Adrenal gland (tissue), 5 donors: ENCODE measurements around the gene DNAJB1.

Experiments used
- POLR2A ChIP-seq, 2 donors: fragments of 450-650 bp; IDR thresholded peaks; one replicate each; pipeline ENCODE4 v1.6.1; 2017; ENCODE audit warnings: antibody characterized with exemption in 2 of 2, mild to moderate bottlenecking in 2 of 2, moderate library complexity in 1 of 2
- TF ChIP-seq, protein P1 (sequence below), 6 experiments: fragments of 450-650 bp in 4 of 6; fragments of 200-600 bp in 2 of 6; sonication (generic) in 1 of 6; IDR thresholded peaks; 1 replicate in 5 of 6; 2 replicates in 1 of 6; pipeline versions ENCODE4 v1.5.1 to v1.8.0; 2016 to 2021; ENCODE audit warnings: antibody characterized with exemption in 6 of 6, mild to moderate bottlenecking in 2 of 6, moderate library complexity in 1 of 6
- donor health status: DM: no; HTN: no; CAD: no.

GRCh38 chr19:14554382-14554812 lies 36.2 kb upstream of the DNAJB1 start:
- TF ChIP-seq, protein P1, sequence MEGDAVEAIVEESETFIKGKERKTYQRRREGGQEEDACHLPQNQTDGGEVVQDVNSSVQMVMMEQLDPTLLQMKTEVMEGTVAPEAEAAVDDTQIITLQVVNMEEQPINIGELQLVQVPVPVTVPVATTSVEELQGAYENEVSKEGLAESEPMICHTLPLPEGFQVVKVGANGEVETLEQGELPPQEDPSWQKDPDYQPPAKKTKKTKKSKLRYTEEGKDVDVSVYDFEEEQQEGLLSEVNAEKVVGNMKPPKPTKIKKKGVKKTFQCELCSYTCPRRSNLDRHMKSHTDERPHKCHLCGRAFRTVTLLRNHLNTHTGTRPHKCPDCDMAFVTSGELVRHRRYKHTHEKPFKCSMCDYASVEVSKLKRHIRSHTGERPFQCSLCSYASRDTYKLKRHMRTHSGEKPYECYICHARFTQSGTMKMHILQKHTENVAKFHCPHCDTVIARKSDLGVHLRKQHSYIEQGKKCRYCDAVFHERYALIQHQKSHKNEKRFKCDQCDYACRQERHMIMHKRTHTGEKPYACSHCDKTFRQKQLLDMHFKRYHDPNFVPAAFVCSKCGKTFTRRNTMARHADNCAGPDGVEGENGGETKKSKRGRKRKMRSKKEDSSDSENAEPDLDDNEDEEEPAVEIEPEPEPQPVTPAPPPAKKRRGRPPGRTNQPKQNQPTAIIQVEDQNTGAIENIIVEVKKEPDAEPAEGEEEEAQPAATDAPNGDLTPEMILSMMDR (IDR thresholded peaks at IDR 0.05): peak in 3 of 6 experiments; percentile 19 to 42 (median 27)
- TF ChIP-seq POLR2A (IDR thresholded peaks at IDR 0.05): no peak
